HG03139 (cell line): ENCODE measurements around the gene DCAF7.

Experiments used
- ATAC-seq: cut with Tn5 transposase; IDR thresholded peaks from one replicate; pipeline ENCODE4 v1.9.1; 2021; ENCODE audit not compliant: unreplicated experiment

Gene DCAF7

DNA sequence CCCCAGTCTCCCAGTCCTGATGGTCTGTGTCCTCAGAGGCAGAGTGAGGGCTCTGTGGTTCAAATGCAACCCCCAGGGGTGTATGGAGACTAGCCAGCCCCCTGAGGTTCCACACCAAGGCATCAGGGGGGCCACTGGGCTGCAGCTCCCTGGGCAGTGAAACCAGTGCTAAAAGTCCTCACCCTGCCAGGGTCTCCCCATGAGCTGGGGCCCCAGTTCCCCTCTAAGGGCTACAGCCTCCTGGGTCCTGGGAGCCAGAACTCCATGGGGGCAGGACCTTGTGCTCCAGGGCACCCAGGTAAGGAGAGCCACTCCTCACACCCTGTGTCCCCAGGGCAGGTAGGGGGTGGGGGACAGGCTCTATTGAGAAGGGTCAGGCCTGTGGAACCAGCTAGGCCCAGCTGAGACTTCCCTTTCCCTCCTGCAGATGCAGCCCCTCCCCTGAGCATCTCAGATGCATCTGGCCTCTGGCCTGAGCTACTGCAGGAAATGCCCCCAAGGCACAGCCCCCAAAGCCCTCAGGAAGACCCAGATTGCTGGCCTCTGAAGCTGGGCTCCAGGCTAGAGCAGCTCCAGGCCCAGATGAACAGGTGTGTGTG is 6.4 kb upstream of the DCAF7 start:
- no peak for ATAC-seq

DNA sequence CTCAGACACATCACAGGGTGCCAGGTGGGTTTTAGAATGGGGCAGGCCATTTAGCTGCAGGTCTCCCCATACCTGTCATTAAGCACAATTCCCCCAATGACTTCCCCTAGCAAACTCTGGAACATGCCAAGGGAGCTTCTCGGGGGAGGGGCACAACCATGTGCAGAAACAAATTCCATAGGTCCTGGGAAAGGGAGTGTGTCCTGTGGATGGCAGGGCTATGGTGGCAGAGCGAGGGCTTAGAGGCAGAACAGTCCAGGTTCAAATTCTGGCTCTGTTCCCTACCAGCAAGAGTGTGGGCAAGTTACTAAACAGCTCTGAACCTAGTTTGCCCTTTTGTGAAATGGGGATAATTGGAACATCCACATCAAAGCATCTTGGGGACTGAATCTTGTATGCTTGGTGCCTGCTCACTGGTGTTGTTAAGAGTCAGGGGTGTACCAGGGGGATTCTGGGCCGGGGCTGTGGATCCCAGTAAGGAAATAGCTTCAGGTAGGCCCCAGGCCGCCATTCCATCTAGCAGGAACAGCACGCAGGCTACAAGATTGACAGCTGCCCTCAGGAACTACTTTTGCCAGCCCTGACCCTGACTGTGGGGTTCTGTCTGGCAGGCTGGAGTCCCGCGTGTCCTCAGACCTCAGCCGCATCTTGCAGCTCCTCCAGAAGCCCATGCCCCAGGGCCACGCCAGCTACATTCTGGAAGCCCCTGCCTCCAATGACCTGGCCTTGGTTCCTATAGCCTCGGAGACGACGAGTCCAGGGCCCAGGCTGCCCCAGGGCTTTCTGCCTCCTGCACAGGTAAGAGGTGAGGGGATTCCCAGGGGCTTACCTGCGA is 5.6 kb upstream of the DCAF7 start:
- ATAC-seq, result no peak

GRCh38 chr17:63546308-63547082 is 3.8 kb upstream of the DCAF7 start:
- no peak for ATAC-seq

GRCh38 chr17:63547083-63547523 is 3.2 kb upstream of the DCAF7 start:
- no peak for ATAC-seq

DNA sequence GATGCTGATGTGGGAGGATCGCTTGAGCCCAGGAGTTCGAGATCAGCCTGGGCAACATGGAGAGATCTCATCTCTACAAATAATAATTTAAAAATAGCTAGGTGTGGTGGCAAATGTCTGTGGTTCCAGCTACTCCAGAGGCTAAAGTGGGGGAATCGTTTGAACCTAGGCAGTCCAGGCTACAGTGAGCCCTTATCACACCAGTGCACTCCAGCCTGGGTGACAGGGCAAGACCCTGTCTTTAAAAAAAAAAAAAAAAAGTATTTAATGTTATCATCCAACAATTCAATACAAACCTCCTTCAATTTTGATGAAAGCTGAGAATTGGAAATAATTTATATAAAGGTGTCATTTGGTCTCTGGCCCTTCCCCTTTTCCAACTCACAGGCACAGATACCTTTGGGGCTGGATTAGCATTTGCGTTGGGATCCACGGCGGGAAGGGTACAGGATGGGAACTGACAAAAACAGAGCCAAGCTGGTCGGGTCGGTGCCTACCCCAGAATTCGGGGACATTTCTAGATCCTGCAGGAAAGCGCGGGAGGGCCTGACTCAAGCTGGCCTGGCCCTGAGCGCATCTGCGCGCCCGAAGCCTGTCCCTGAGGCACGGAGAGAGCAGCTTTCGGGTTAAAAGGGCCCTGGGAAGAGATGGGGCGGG is 860 bp upstream of the DCAF7 start:
- ATAC-seq, result peak; percentile 4

DNA sequence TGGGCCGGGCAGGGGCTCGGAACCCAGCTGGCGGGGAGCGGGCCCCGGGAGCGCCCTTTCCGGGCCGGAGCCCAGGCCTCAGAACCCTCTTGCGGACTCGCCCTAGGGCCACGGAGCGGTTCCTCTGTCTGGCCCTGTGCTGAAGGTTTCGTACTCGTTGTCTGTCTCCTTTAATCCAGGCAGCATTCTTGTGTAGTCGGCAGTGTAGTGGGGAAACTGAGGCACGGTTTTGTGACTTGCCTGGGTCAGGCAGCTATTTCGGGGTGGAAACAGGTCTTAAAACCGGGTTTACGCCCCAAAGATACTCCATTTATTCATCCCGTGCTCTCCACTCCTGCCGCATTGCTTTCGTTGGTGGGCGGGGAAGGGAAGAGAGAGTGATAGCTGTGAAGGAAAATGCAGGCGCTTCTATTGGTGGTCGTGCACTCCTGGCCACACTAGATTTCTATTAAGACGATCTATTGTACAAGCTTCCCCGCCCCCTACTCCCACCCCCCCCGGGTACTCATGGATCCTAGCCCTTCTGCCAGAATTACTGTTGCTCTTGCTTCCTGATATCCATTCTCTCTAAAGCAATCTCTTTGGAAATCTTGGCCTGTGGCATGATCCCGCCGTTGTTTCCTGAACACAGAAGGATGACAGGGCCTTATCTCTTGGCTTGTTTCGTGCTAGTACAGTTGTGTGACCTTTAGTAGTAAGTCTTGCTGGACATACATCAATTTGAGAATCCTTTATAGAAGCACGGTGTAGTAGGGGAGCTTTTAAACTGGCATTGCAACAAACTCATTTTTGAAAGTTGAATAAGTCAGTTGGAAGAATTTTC is 751 bp downstream of the DCAF7 start:
- peak; percentile 1 for ATAC-seq

GRCh38 chr17:63552211-63552610 is 1.9 kb downstream of the DCAF7 start:
- no peak for ATAC-seq

DNA sequence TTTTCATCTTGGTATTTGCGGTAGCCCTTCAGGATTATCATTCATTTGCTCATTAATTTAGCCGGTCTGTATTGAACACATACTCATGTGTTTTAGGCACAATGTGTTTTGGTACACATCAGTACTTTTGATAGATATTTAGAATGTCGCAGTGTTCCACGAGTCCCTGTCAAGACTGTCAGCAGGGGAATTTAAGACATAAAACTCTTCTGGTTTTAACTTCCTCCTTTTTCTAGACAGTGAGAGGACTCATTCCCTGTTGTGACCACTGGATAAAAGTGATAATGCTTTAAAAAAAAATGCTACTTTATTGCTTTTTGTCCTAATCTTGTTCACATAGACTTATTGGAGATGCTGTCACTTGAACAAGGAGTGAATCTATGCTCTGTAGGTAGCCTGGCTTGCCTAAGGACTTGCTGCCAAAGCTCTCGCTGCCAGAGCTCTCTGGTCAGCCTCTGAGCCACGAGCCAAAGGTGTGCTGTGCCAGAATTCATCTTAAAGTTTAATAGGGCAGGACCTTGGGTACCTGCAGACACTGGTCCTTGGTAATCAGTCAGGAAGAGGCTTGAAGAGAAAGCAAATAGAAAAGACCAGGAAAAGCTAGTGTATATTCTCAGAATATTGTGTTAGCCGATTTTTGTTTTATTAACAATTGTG is 5.4 kb downstream of the DCAF7 start:
- ATAC-seq, result no peak

DNA sequence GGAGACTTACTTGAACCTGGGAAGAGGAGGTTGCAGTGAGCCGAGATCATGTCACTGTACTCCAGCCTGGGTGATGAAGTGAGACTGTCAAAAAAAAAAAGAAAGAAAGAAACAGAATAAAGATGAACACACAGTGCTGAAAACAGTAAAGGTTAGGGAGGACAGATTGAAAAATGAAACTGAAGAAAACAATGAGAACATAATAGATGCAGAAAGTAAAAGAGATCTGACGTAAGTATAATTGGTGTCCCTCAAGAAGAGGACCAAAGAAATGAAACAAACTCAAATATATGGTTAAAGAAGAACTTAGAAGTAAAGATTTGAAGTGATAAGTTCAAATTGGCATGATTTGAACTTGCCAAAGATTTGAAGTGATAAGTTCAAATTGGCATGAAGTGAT is 7.1 kb downstream of the DCAF7 start:
- ATAC-seq, result no peak

DNA sequence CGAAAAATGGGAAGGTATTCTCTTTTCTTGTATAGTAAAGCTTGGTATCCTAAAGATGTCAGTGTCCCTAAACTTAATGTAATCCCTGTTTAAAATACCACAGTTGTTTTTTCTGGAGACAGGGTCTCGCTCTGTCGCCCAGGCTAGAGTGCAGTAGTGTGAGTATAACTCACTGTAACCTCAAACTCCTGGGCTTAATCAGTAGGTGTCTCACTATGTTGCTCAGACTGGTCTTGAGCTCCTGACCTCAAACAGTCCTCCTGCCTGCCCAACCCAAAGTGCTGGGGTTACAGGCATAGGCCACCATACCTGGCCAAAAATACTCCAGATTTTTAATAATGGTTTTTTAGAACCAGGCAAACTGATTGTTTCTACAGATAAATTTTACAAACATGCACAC is 8.2 kb downstream of the DCAF7 start:
- no peak for ATAC-seq

DNA sequence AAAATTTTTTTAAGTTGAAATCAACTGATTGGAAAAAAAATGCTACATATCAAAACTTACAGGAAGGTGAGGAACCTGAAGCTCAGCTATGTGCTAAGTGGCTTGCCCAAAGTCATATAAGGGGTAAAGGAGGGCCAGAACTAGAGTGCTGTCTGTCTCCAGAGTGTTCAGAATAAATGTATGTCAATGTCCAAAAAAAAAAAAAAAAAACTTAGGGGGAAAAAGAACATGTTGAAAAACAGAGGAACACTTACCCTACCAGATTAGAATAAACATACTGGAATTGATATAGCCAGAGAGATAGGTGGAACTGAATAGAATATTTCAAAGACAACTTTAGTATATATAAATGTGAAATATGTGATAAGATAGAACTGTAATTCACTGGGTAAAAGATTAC is 11.5 kb downstream of the DCAF7 start:
- no peak for ATAC-seq

DNA sequence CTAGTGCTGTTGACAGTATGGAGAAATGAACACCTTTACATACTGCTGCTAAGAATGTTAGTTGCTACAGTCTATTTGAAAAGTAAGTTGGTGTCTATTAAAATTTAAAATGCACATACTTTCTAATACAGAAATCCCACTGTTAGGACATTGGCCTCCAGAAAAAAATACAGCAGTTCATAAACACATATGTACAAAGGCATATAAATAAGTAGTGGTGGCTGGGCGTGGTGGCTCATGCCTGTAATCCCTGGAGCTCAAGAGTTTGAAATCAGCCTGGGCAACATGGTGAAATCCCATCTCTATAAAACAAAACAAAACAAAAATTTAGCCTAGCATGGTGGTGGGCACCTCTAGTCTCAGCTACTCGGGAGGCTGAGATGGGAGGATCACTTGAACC is 13.1 kb downstream of the DCAF7 start:
- ATAC-seq, result no peak

DNA sequence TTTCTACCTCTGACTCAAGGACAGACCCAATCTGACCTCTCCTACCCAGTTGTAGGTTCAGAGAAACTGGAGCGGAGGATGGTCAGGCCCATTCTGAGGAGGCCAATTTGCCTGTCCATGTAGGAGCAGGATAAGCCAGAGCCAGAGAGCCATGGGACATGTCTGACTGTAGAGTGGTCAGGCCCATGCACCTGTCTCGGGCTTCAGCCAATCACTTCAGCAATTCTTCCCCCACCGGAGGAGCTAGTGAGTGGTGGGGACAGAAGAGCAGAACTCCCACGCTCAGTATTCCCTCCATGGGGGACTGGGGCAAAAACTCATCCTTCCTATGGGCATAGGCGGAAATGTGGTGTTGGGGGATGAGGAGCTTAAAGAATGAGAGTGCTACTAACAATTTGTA is 14.3 kb downstream of the DCAF7 start:
- ATAC-seq, result no peak

DNA sequence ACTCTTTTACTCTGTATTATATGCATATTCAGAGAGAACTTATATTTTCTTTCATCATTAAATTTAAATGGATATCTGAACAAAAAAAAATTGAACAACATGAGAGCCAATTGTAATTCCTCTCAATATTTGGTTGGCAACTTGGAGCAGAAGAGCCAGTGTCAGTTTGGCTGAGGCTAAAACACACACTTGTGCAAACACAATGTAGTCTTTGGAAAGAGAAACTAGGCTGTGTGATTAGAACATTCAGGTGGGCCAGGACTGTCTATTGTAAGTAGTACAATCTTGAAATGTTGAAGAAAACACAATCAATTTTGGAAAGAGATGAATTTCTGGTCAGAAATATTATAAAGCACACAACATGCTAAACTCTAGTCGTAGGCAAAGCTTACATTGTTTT is 17.0 kb downstream of the DCAF7 start:
- ATAC-seq, result no peak

DNA sequence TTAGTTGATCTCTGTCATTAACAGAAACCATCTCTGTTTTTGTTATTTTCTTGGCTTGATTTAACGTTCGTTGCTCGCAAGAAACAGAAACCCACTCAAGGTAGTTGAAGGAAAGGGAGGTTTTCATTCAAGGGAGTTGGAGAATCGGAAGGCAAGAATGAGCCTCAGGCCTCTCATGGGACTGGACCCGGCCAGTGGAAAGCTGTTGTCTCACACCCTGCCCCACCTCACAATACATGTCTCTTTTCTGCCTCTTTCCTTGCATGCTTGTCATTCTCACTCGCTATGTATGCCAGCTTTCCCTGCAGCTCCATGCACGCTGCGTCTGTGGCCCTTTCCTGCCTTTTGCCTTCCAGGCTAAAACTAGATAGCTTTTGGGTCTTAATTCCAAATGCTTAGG is 18.3 kb downstream of the DCAF7 start:
- ATAC-seq, result no peak

DNA sequence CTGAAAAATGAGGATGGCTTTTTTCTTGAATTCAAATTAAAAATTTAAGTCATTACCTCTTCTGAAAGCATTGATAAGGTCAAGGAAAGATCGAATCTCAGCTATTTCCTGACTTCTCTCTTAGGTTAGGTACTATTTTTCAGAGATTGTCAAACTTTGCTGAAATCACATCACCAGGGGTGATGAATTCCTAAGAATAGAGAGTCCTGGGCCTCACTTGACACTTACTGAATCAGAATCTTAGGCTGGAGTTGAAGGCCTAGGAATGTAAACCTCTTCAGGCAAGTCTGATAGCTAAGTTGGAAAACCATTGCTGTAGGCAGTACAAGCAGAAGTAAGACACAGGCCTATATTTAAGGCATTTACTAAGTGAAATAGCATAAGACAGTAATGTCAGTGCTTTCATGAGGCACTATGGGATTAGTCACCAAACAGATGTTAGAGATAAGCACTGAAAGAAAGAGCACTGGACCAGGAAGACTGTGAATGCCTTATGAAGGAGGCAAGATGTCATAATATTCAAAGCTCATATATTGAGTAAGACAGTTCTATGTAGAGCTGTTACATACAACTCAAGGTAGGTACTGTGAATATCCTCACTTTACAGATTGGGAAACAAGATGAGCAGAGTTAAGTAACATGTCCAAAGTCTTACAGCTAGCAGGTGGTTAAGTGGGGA is 21.5 kb downstream of the DCAF7 start:
- no peak for ATAC-seq

DNA sequence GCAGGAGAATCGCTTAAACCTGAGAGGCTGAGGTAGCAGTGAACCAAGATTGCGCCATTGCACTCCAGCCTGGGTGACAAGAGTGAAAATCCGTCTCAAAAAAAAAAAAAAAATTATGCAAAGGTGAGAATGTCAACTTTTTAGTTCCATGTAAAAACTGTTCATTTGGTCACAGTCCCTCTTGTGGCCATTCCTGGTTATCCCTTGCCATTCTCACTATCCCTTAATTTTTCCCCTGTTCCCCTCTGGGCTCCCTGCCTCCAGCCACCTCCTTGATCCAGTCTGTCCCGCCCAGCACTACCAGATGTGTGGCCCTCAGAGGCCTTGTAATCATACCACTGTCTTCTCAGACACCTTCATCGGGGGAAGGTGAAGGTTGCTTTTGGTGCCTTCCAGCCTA is 23.4 kb downstream of the DCAF7 start:
- ATAC-seq, result no peak

GRCh38 chr17:63578027-63578768 is 27.9 kb downstream of the DCAF7 start:
- no peak for ATAC-seq

- ATAC-seq, result no peak
These were observed 28.5 kb downstream of the DCAF7 start for GRCh38 chr17:63578769-63579111.
